GM18519 (cell line): ENCODE measurements around the gene GNB1.
"Not testable (repeated sequence)": the region's sequence is repeated elsewhere in the genome, so short reads cannot be mapped to it uniquely, and the experiment has no call there.

Experiments used
- ATAC-seq: cut with Tn5 transposase; IDR thresholded peaks from one replicate; pipeline ENCODE4 v1.9.1; 2021; ENCODE audit warnings: mild to moderate bottlenecking, moderate library complexity; ENCODE audit not compliant: unreplicated experiment, low FRiP score

GNB1 gene

GRCh38 chr1:1752636-1753606 lies 138.0 kb downstream of the GNB1 start:
- ATAC-seq = no peak

GRCh38 chr1:1752190-1752589 lies 138.7 kb downstream of the GNB1 start:
- ATAC-seq = no peak

GRCh38 chr1:1749941-1750340 lies 140.9 kb downstream of the GNB1 start:
- not testable (repeated sequence) for ATAC-seq

- no peak for ATAC-seq
Measured at GRCh38 chr1:1748686-1749321, 142.1 kb downstream of the GNB1 start.

- ATAC-seq = peak; percentile 65
Measured at GRCh38 chr1:1746566-1746909, 144.3 kb downstream of the GNB1 start.

GRCh38 chr1:1745651-1746565 lies 145.0 kb downstream of the GNB1 start:
- peak; percentile 39 for ATAC-seq

GRCh38 chr1:1742529-1742928 lies 148.4 kb downstream of the GNB1 start:
- ATAC-seq = not testable (repeated sequence)

GRCh38 chr1:1741013-1741412 lies 149.9 kb downstream of the GNB1 start:
- ATAC-seq = not testable (repeated sequence)

- not testable (repeated sequence) for ATAC-seq
Measured at GRCh38 chr1:1738799-1739337, 152.0 kb downstream of the GNB1 start.

- not testable (repeated sequence) for ATAC-seq
Measured at GRCh38 chr1:1737675-1738590, 153.0 kb downstream of the GNB1 start.
